Peyer's patch (tissue), 4 donors: ENCODE results near the gene GPC5. TPM values are rescaled to one million over a fixed set of nuclear protein-coding genes. Genes with fewer than 3 reads are reported as not detected.

ENCODE experiments used
- DNase-seq, 3 donors: peaks; one replicate each; pipeline ENCODE4 v3.0.0-alpha.2; 2017 to 2019
- H3K27ac ChIP-seq, 4 donors: fragments of 200-600 bp; sonication (generic); one replicate each; pipeline ENCODE4 v1.5.1; 2016 to 2019
- H3K27me3 ChIP-seq, 2 donors: fragments of 200-600 bp; sonication (generic); one replicate each; pipeline ENCODE4 v1.5.1; 2019
- H3K36me3 ChIP-seq, 3 donors: fragments of 200-600 bp; sonication (generic); one replicate each; pipeline ENCODE4 v1.5.1; 2016 to 2019
- H3K4me1 ChIP-seq, 4 donors: fragments of 200-600 bp; sonication (generic); one replicate each; pipeline ENCODE4 v1.5.1; 2016 to 2019
- H3K4me3 ChIP-seq, 4 donors: fragments of 200-600 bp; sonication (generic); 1 replicate in 3 of 4; 2 replicates in 1 of 4; pipeline ENCODE4 v1.5.1; 2016 to 2019; ENCODE audit warnings: mild to moderate bottlenecking in 1 of 4
- H3K9me3 ChIP-seq, 4 donors: fragments of 200-600 bp; sonication (generic); one replicate each; pipeline ENCODE4 v1.5.1; 2016 to 2019; ENCODE audit warnings: mild to moderate bottlenecking in 1 of 4
- CTCF ChIP-seq, 6 experiments: fragments of 450-650 bp in 4 of 6; fragments of 200-600 bp in 2 of 6; sonication (generic) in 1 of 6; IDR thresholded peaks; one replicate each; pipeline ENCODE4 v1.5.1; 2017 to 2019; ENCODE audit warnings: antibody characterized with exemption in 6 of 6, mild to moderate bottlenecking in 3 of 6, moderate library complexity in 1 of 6
- POLR2A ChIP-seq, 2 donors: fragments of 450-650 bp; IDR thresholded peaks; one replicate each; pipeline ENCODE4 v1.5.1; 2017; ENCODE audit warnings: antibody characterized with exemption in 2 of 2, mild to moderate bottlenecking in 2 of 2, moderate library complexity in 2 of 2
- total RNA-seq, 4 donors: library from RNA; depleted of rRNA; stranded (reverse); fragments of >200 nt; gene quantifications; one replicate each; pipeline ENCODE4 v1.1.0, GENCODE V29; 2016

Gene GPC5
- total RNA-seq, 4 donors from 2014 or later: 4.1 TPM; not detected in 3

- Histone ChIP-seq H3K4me3 (no peak overlapping the region), H3K27me3 (no peaks in the 10 kb centered on the region), H3K27ac (no peak overlapping the region), H3K36me3 (no peaks in the 10 kb centered on the region), H3K9me3 (no peaks in the 10 kb centered on the region), H3K4me1 (no peaks in the 10 kb centered on the region)
- TF ChIP-seq POLR2A (IDR thresholded peaks at IDR 0.05) (no peak), CTCF (IDR thresholded peaks at IDR 0.05) (no peak)
- no peak for DNase-seq
Measured at GRCh38 chr13:92658293-92658692, 1259.9 kb downstream of the GPC5 start.

GRCh38 chr13:92661406-92661805 is 1263.0 kb downstream of the GPC5 start:
- no peaks in the 10 kb centered on the region for H3K4me1 ChIP-seq
- no peaks in the 10 kb centered on the region for H3K9me3 ChIP-seq
- H3K4me3 ChIP-seq: no peak overlapping the region
- H3K36me3 ChIP-seq: no peaks in the 10 kb centered on the region
- no peak for DNase-seq
- TF ChIP-seq POLR2A (IDR thresholded peaks at IDR 0.05) (no peak), CTCF (IDR thresholded peaks at IDR 0.05) (no peak)
- no peaks in the 10 kb centered on the region for H3K27me3 ChIP-seq
- H3K27ac ChIP-seq: no peak overlapping the region

GRCh38 chr13:92668157-92668556 is 1269.7 kb downstream of the GPC5 start:
- no peaks in the 10 kb centered on the region for H3K27me3 ChIP-seq
- H3K4me1 ChIP-seq: no peaks in the 10 kb centered on the region
- DNase-seq: no peak
- H3K4me3 ChIP-seq: no peak overlapping the region
- no peak for TF ChIP-seq POLR2A (IDR thresholded peaks at IDR 0.05)
- TF ChIP-seq CTCF (IDR thresholded peaks at IDR 0.05): no peak
- H3K9me3 ChIP-seq: no peaks in the 10 kb centered on the region
- no peaks in the 10 kb centered on the region for H3K36me3 ChIP-seq
- H3K27ac ChIP-seq: no peak overlapping the region

- no peak for TF ChIP-seq CTCF (IDR thresholded peaks at IDR 0.05)
- TF ChIP-seq POLR2A (IDR thresholded peaks at IDR 0.05): no peak
Measured at GRCh38 chr13:92670096-92670495, 1271.7 kb downstream of the GPC5 start.

GRCh38 chr13:92671821-92672220 is 1273.4 kb downstream of the GPC5 start:
- H3K36me3 ChIP-seq: no peaks in the 10 kb centered on the region
- no peaks in the 10 kb centered on the region for H3K9me3 ChIP-seq
- no peak overlapping the region for H3K27ac ChIP-seq
- TF ChIP-seq POLR2A (IDR thresholded peaks at IDR 0.05) (no peak), CTCF (IDR thresholded peaks at IDR 0.05) (no peak)
- H3K4me1 ChIP-seq: no peaks in the 10 kb centered on the region
- no peak for DNase-seq
- no peaks in the 10 kb centered on the region for H3K27me3 ChIP-seq
- no peak overlapping the region for H3K4me3 ChIP-seq

More at GRCh38 chr13:92670096-92670495, 1271.7 kb downstream of the GPC5 start:
- no peaks in the 10 kb centered on the region for H3K4me1 ChIP-seq
- no peak for DNase-seq
- no peaks in the 10 kb centered on the region for H3K9me3 ChIP-seq
- no peak overlapping the region for H3K4me3 ChIP-seq
- H3K27ac ChIP-seq: no peak overlapping the region
- no peaks in the 10 kb centered on the region for H3K36me3 ChIP-seq
- no peaks in the 10 kb centered on the region for H3K27me3 ChIP-seq

- TF ChIP-seq POLR2A (IDR thresholded peaks at IDR 0.05) (no peak), CTCF (IDR thresholded peaks at IDR 0.05) (no peak)
- no peaks in the 10 kb centered on the region for H3K36me3 ChIP-seq
- DNase-seq: no peak
- no peaks in the 10 kb centered on the region for H3K27me3 ChIP-seq
- H3K27ac ChIP-seq: no peak overlapping the region
- H3K4me1 ChIP-seq: no peaks in the 10 kb centered on the region
- no peaks in the 10 kb centered on the region for H3K9me3 ChIP-seq
- no peak overlapping the region for H3K4me3 ChIP-seq
Measured at GRCh38 chr13:92676246-92676645, 1277.8 kb downstream of the GPC5 start.
